ENCODE results near the gene LTB4R2.
A peak's percentile ranks its signal among the peaks of the same experiment; 100 is the strongest.

- peak; percentile 45 for TF ChIP-seq POLR2AphosphoS5 (IDR thresholded peaks at IDR 0.05)
- peak in 3 of 4 experiments; percentile 77 to 88 (median 78) for TF ChIP-seq CTCF (IDR thresholded peaks at IDR 0.05)
These were observed 38.7 kb upstream of the LTB4R2 start, which contains the start of gene RABGGTA for GRCh38 chr14:24271134-24271833.

Measured in gastroesophageal sphincter (tissue), 3 donors.